Stimulated activated CD8-positive, alpha-beta memory T cell treated with anti-CD3 and anti-CD28 coated beads, Interleukin-12 subunit alpha, Interleukin-12 subunit beta, amount 100 ng/mL, for 24 hours (primary cell): ENCODE measurements around the gene AP3S1.
"Not testable (repeated sequence)": the region's sequence is repeated elsewhere in the genome, so short reads cannot be mapped to it uniquely, and the experiment has no call there.

Source experiments
- DNase-seq: peaks from one replicate; pipeline ENCODE4 v3.0.0-alpha.2; 2020; ENCODE audit errors: extremely low read depth

AP3S1 gene

GRCh38 chr5:115824983-115825382, 16.8 kb upstream of the AP3S1 start:
- DNase-seq, result not testable (repeated sequence)

GRCh38 chr5:115825948-115826347, 15.8 kb upstream of the AP3S1 start:
- DNase-seq, result no peak

- no peak for DNase-seq
Observed at GRCh38 chr5:115829913-115830312, 11.8 kb upstream of the AP3S1 start.

- DNase-seq, result no peak
Observed at GRCh38 chr5:115831163-115831768, 10.5 kb upstream of the AP3S1 start.

GRCh38 chr5:115835481-115835880, 6.3 kb upstream of the AP3S1 start:
- no peak for DNase-seq

- no peak for DNase-seq
Observed at GRCh38 chr5:115838885-115839518, 2.7 kb upstream of the AP3S1 start.

GRCh38 chr5:115840873-115841272, 862 bp upstream of the AP3S1 start:
- no peak for DNase-seq

GRCh38 chr5:115842089-115842935, 577 bp downstream of the AP3S1 start:
- no peak for DNase-seq

GRCh38 chr5:115842952-115843351, 1.2 kb downstream of the AP3S1 start:
- no peak for DNase-seq

GRCh38 chr5:115843444-115844130, 1.9 kb downstream of the AP3S1 start:
- no peak for DNase-seq

- no peak for DNase-seq
Observed at GRCh38 chr5:115844321-115844817, 2.6 kb downstream of the AP3S1 start.

- DNase-seq, result no peak
Observed at GRCh38 chr5:115847290-115847689, 5.6 kb downstream of the AP3S1 start.

GRCh38 chr5:115849258-115849798, 7.6 kb downstream of the AP3S1 start:
- DNase-seq, result no peak

- DNase-seq, result no peak
Observed at GRCh38 chr5:115850744-115851416, 9.1 kb downstream of the AP3S1 start.

GRCh38 chr5:115854139-115854538, 12.4 kb downstream of the AP3S1 start:
- DNase-seq, result no peak

- no peak for DNase-seq
Observed at GRCh38 chr5:115855959-115856358, 14.2 kb downstream of the AP3S1 start.

- DNase-seq, result no peak
Observed at GRCh38 chr5:115857057-115857479, 15.3 kb downstream of the AP3S1 start.

- no peak for DNase-seq
Observed at GRCh38 chr5:115857626-115858349, 16.1 kb downstream of the AP3S1 start.

GRCh38 chr5:115858396-115858795, 16.7 kb downstream of the AP3S1 start:
- DNase-seq, result no peak

- DNase-seq, result no peak
Observed at GRCh38 chr5:115859378-115859777, 17.6 kb downstream of the AP3S1 start.
